Hepatocyte (in vitro differentiated cells): ENCODE results near the gene CHST2. TPM values are rescaled to one million over a fixed set of nuclear protein-coding genes. Genes with fewer than 3 reads are reported as not detected.

ENCODE experiments used
- DNase-seq: peaks from one replicate; pipeline ENCODE4 v3.0.0-alpha.2; 2016; ENCODE audit warnings: low spot score
- H2AFZ ChIP-seq: fragments of 200-600 bp; sonication (generic); 2 replicates; pipeline ENCODE4 v1.6.0; 2016; ENCODE audit warnings: antibody characterized with exemption, mild to moderate bottlenecking
- H3K27ac ChIP-seq: fragments of 200-600 bp; sonication (generic); 2 replicates; pipeline ENCODE4 v1.5.1; 2016; ENCODE audit warnings: mild to moderate bottlenecking
- H3K27me3 ChIP-seq: fragments of 200-600 bp; sonication (generic); 2 replicates; pipeline ENCODE4 v1.6.1; 2016
- H3K36me3 ChIP-seq: fragments of 200-600 bp; sonication (generic); replicated peaks from 2 replicates; pipeline ENCODE4 v1.5.1; 2016; ENCODE audit warnings: low read depth; ENCODE audit not compliant: insufficient read depth
- H3K4me1 ChIP-seq: fragments of 200-600 bp; sonication (generic); 2 replicates; pipeline ENCODE4 v1.5.1; 2016; ENCODE audit warnings: mild to moderate bottlenecking, moderate library complexity; ENCODE audit not compliant: insufficient read depth
- H3K4me2 ChIP-seq: fragments of 200-600 bp; sonication (generic); 2 replicates; pipeline ENCODE4 v1.6.0; 2016
- H3K4me3 ChIP-seq: fragments of 200-600 bp; sonication (generic); 2 replicates; pipeline ENCODE4 v1.5.1; 2016; ENCODE audit warnings: mild to moderate bottlenecking
- H3K79me2 ChIP-seq: fragments of 200-600 bp; sonication (generic); 2 replicates; pipeline ENCODE4 v1.6.0; 2017; ENCODE audit warnings: mild to moderate bottlenecking
- H3K9me2 ChIP-seq: fragments of 200-600 bp; sonication (generic); replicated peaks from 2 replicates; pipeline ENCODE4 v1.6.0; 2017; ENCODE audit warnings: mild to moderate bottlenecking; ENCODE audit not compliant: insufficient read depth
- H3K9me3 ChIP-seq: fragments of 200-600 bp; sonication (generic); 2 replicates; pipeline ENCODE4 v1.5.1; 2016; ENCODE audit warnings: low read depth, mild to moderate bottlenecking
- H4K20me1 ChIP-seq: fragments of 200-600 bp; sonication (generic); 2 replicates; pipeline ENCODE4 v1.6.0; 2016; ENCODE audit warnings: mild to moderate bottlenecking; ENCODE audit not compliant: insufficient read depth, poor library complexity, severe bottlenecking
- CTCF ChIP-seq: fragments of 200-600 bp; sonication (generic); IDR thresholded peaks from 2 replicates; pipeline ENCODE4 v1.5.1; 2016; ENCODE audit warnings: antibody characterized with exemption, mild to moderate bottlenecking; ENCODE audit not compliant: poor library complexity
- EZH2 ChIP-seq: fragments of 200-600 bp; sonication (generic); IDR thresholded peaks from 2 replicates; pipeline ENCODE4 v1.6.1; 2016; ENCODE audit warnings: antibody characterized with exemption, mild to moderate bottlenecking, borderline replicate concordance
- EZH2phosphoT487 ChIP-seq: fragments of 200-600 bp; sonication (generic); IDR thresholded peaks from one replicate; pipeline ENCODE4 v1.6.1; 2018; ENCODE audit warnings: antibody characterized with exemption, mild to moderate bottlenecking, low read depth, moderate library complexity; ENCODE audit not compliant: unreplicated experiment, severe bottlenecking
- WGBS: methylation state at CpG from one replicate; pipeline ENCODE4 v1.1.6; 2016; ENCODE audit warnings: low lambda C conversion rate; ENCODE audit errors: missing lambda C conversion rate; 5-methylcytosine and 5-hydroxymethylcytosine counted together
- polyA plus RNA-seq: library from polyadenylated mRNA; unstranded; fragments of >200 nt; fragmentation: Nextera tagmentation; extraction: Ambion mirVana; gene quantifications from 2 replicates; pipeline ENCODE4 v1.2.1, GENCODE V29; 2016
- total RNA-seq: library from RNA; depleted of rRNA; stranded (reverse); fragments of >200 nt; gene quantifications from 2 replicates; pipeline ENCODE4 v1.2.3, GENCODE V29; 2014

Gene CHST2
- total and polyA plus RNA-seq, 2 experiments from 2014 or later = 12.2 to 16.1 TPM

DNA sequence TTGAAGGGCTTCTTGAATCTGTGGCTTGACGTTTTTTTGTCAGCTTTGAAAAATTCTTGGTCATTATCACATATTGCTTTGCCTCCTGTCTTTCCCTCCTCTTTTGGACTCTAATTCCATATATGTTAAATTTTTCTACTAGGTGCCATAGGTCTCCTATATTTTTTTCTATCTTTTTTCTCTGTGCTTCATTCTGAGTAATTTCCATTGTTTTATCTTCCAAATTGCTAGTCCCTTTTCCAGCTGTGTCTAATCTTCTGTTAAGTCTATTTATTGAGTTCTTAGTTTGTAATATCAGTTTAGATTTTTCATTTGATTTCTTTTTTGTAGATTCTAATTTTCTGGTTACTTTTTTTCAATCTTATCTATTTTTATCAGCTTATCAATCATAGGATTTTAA lies 53.7 kb downstream of the CHST2 start:
- Histone ChIP-seq H3K4me2 (no peak overlapping the region), H3K4me3 (no peak overlapping the region), H3K9me2 (no peaks in the 10 kb centered on the region), H4K20me1 (no peaks in the 10 kb centered on the region), H3K4me1 (peaks cover 10% of the 10 kb centered on the region), H2AFZ (no peak overlapping the region), H3K36me3 (no peaks in the 10 kb centered on the region), H3K27ac (no peak overlapping the region), H3K27me3 (no peaks in the 10 kb centered on the region), H3K9me3 (no peaks in the 10 kb centered on the region), H3K79me2 (no peaks in the 10 kb centered on the region)
- no peak for DNase-seq
- WGBS = 87% methylated on average over 1 of the region's 1 CpG
- TF ChIP-seq CTCF = no peak
- TF ChIP-seq EZH2 = no peak
- TF ChIP-seq EZH2phosphoT487 = no peak

Other genes with a start within 250 kb of the CHST2 start
- gene PCOLCE2, start 230.7 kb upstream of the CHST2 start, total RNA-seq = 10.8 and 11.2 TPM in 2 replicates
- 5.5 and 9.2 TPM in 2 replicates for gene PCOLCE2, start 230.7 kb upstream of the CHST2 start, polyA plus RNA-seq
- 2.9 and 3.8 TPM in 2 replicates for gene PAQR9, start 156.1 kb upstream of the CHST2 start, total RNA-seq
- gene PAQR9, start 156.1 kb upstream of the CHST2 start, polyA plus RNA-seq = 1.3 and 3.8 TPM in 2 replicates
- 71.4 and 86.1 TPM in 2 replicates for gene U2SURP, start 118.2 kb upstream of the CHST2 start, total RNA-seq
- gene U2SURP, start 118.2 kb upstream of the CHST2 start, polyA plus RNA-seq = 41.5 and 45.7 TPM in 2 replicates